ENCODE measurements around the gene AOPEP.

Gene AOPEP

DNA sequence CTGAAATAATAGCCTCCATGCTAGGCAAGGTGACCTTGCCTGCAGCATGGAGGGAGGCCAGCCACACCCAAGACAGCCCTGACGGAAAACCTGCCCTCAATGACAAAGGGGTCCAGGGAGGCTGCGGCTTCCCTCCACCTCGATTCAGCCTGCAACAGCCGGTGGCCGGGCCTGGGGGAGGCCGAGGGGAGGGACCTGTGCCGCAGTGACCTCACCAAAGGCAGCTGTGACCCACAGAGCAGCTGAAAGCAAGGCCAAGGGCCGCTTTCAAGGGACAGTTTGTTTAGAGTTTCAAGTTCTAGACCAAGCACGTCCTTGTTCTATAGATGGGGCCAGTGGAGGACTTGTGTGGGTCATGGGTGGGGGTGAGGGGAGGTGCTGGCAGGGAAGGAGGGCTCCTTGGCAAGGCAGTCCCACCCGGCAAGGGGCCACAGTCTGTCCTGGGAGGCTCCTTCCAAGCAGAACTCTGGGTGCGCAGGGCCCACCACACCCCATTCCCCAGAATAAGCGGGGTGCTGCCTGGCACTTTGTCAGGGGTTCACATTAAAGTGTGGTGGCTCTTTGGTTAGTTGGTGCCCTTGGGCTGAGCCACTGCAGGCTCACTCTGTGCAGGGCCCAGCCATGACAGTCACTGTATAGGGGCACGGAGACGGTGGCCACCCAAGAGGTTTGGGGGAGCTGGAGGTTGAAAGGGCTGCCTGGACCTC is 364.5 kb downstream of the AOPEP start:
- no peak for DNase-seq (ENCODE audit: low read depth in 2 of 3, low spot score in 2 of 3)

DNA sequence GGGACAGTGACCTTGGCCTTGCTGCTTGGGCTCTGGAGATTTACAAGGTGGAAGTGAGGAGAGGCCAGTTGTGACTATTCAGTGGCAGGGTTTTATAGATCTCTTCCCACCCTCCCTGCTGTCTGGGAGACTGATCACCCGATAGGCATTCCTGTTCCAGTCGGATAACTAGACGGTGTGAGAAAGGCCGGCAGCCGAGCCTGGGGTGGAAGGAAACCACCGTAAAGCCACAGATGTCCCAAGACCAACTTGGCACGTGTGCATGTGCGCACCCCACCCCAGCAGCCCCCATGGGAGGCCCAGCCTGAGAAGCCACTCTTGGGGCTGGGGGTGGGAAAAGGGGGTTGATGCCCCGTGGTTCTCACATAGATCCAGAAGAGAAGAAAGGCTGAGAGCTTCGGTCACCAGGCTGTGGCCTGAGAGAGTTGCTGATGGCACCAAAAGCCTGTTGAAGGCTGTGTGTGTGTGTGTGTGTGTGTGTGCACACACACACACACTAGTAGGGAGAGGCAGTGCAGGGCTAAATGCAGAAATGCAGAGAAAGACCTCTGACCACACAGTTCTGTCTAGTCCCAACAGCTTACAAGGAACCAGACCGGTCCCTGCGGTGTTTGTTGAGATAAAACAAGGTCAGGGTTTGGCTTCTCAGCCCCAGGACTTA is 365.2 kb downstream of the AOPEP start:
- DNase-seq (ENCODE audit: low read depth in 2 of 3, low spot score in 2 of 3) = no peak

DNA sequence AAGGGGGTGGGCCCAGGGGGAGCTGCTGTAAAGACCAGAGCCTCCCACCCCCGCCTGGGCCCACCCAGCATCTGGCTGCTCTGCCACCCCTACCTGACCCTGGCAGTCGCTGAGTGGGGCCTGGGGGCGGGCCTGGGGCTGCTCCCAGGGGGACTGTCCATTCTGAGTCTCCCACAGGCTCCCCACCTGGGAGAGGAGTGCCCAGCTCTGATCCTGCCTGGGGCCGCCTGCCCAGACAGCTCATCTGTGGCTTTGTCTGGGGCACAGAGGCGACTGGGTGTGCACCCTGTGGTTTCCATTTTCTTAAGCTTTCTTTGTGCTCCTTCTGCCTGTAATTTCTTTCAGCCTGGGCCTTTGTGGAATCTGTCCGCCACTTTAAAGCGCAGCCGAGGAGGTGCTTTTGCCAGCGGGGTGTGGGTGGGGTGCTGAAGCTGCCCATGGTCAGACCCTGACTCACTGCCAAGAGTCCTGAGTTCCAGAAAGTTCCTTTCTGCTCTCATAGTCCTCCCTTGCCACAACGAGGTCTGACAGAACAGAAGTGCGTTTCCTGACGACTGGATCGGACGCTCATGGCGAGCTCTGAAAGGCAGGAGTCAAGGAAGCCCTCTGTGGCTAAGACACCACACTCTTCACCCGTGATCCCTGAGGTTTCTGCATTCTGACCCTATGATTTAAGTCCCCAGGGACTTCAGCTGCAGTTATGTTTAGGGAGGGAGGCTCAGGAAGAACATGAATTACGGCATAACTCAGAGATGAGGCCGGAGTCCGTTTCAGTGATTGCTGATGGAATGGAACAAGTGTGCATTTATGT is 366.0 kb downstream of the AOPEP start:
- no peak for DNase-seq (ENCODE audit: low read depth in 2 of 3, low spot score in 2 of 3)

DNA sequence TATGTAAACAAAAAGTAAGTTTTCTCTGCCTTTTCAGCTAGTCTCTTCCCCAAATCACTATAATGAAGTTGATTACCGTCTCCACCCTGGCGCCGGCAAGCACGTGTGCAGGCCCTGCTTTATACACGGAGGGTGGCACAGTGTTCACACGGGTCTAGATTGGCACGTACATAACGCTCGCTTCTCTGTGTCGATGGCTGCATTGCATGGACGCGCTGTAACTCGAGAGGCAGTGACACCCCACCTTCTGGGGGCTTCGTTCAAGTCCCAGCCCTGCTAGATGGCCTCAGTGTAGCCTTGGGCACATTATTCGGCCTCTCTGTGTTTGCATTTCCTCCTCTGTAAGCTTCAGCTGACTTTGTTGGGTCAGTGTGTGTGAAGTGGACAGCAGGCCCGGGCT is 367.1 kb downstream of the AOPEP start:
- no peak for DNase-seq (ENCODE audit: low read depth in 2 of 3, low spot score in 2 of 3)

DNA sequence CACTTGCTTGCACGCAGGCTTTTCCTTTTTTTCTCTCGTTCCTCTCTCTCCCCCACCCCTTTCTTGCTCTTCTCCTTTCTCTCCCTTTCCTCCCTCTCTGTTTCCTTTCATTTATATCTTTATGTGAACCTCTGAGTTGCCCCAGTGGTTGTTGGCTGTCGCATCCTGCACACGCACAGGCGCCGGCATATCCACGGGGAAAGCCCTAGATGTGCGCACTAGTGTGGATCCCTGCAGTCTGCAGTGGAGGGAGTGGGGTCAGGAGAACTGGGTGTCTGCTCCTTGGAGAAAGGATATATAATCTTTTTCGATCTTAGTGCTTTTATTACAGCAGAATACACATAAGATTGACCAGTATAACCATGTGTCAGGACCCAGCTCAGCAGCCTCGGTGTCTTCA is 367.5 kb downstream of the AOPEP start:
- no peak for DNase-seq (ENCODE audit: low read depth in 2 of 3, low spot score in 2 of 3)

DNA sequence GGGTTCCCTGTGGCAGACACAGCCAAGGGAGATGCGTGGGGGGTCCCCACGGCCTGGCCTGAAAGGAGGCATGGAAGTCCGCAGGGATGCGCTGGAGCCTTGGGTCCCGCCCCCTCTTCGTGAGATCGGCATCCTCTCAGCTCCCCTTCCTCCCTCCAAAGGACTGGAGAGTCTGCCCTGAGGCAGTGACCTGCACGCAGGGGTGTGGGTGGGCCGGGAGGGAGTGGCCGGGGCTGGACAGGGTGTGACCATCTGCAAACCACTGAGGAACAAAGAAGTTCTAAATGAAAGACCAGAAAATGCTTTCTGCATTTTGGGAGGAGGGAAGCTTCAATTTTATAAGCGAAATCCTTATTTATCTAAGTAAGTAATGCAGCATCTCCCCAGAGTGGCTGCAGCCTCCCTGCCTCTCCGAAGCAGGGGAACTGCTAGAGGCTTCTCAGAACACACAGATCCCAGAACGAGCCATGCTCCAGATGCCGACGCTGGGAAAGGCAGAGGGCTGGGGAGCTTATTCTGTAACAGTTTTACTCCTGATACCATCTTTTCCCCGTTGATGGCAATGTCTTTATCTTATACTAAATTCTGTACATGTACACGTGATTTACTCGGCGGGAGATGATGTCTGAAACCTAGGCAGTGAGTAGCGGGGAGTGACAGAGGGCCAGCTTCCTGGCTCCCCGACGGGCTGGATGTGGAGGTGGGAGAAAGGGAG is 369.3 kb downstream of the AOPEP start:
- no peak for DNase-seq (ENCODE audit: low read depth in 2 of 3, low spot score in 2 of 3)

DNA sequence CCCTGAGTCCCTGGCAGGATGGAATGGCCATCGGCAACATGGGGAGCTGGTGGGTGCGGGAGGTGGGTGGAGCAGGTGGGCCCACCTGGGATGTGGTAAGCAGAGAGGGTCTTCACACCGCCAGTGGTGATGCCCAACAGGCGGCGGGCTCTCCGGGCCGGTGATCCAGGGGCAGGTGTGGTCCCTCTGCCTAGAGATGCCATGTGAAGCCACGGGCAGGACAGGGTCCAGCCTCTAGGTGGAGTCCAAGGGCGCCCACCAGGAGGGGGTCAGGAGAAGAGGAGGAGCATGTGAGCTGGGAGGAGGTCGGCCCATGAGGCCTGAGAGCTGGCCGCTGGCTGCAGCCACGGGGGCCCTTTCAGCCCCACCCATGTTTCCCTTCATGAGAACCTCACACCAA is 369.9 kb downstream of the AOPEP start:
- DNase-seq (ENCODE audit: low read depth in 2 of 3, low spot score in 2 of 3) = no peak

DNA sequence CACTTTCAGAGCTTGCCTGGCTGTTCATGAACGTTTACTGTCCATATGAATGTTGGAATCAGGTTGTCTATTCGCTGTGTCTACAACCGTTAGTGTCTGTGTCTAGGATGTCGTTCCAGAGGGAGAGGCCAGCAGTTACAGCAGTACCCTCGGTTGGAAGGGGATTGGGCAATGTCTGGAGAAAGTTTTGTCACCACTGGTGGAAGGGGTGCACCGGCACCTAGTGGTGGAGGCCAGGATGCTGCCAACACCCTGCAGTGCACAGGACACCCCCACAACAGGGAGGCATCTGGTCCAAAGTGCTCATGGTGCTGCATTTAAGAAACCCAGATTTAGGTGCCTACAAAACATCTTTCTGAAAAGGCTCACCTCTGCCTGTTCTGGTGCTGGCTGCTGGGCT is 370.3 kb downstream of the AOPEP start:
- no peak for DNase-seq (ENCODE audit: low read depth in 2 of 3, low spot score in 2 of 3)

DNA sequence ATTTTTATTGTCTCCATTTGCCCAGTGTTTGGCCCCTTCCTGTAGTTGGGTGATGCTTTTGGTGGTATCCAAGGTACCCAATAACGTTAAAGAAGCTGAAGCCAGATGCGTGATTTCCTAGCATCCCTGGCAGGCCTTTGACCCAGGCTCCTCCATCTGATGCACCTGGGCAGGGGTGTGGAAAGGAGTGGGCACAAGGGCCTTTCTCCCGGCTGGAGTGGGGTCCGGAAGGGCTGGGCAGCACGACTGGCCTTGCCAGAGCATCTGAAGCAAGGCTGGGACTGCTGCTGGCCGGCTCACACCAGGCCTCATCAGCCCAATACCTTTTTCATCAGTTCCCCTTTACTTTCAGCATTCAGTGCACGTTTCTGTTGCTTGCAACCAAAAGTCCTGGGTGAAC is 370.8 kb downstream of the AOPEP start:
- no peak for DNase-seq (ENCODE audit: low read depth in 2 of 3, low spot score in 2 of 3)

DNA sequence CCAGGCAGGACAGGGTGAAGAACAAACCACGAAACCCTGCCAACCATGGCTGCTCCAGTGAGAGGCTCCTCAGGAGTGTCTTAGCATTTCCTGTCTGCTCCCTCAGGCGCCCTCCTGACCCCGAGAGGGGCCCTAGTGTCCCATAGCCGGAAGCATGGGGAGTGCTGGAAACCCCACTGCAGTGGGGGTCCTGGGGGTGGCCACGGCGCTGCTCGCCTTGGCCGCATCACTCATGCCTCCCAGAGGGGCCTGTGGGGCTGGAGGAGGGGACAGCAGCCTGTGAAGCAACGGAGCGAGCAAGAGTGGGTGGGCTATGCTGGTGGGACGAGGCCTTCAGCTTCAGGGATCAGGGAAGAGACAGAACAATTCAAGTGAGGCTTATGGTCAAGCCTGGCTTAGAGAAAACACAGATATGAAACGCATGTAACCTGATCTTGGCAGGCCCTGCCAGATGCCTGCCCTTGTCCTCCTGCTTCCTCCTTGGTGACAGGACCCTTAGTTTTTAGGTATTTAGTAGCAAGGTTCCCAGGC is 372.0 kb downstream of the AOPEP start:
- no peak for DNase-seq (ENCODE audit: low read depth in 2 of 3, low spot score in 2 of 3)

DNA sequence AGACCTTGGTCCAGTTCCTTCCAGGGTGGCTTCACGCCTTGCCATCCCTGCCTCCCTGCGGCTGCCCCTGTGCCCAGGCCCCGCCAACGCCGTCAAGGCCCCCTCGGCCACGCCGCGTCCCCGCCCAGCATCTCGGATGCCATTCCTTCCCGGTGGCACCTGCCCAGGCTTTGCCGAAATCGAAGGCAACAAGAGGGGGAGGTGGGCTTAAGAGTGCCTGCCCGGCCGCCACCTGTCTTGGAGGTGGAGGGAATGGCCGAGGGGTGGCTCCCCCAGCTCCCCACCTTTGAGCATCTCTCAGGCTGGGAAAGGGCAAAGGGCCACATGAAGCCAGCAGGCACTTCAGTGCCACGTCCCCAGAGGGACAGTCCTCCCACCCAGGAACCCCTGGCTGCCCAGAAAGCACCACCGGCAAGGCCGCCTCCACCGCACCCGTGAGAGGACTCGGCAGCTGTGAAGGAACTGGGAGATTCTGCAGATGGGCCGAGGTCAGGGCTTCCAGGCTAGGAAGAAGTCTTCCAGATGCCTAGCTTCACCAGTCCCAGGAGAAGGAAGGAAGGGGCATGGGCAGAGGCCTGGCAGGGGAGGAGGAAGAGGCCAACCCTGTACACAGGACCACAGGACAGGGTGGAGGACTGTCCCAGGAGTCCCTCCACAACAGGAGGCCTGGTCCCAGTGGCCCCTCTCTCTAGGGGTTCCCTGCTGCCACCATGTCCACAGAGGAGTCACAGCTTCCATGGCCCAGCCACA is 373.0 kb downstream of the AOPEP start:
- DNase-seq (ENCODE audit: low read depth in 2 of 3, low spot score in 2 of 3) = no peak

DNA sequence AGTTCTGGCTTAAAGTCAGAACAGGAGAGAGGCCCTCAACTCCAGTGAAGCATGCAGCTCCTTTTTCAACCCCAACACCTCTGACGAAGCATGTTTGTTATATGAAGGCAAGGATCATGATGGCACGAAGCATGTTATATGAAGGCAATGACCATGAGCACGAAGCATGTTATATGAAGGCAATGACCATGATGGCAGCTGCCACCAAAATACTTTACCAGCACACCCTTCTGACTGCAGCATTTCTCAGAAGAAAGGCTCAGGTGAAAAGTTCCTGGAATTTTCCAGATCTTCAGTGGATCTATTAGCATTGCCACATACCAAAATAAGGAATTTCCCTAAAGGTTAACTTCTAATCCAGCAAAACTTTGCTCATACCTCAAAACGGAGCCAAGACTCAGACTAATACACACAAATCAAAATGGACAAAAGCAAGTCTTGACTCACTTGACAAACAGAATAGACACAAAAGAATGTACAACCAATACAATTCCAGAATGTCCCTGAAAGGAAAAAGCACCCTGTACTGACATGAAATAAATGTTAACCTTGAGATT is 373.6 kb downstream of the AOPEP start:
- no peak for DNase-seq (ENCODE audit: low read depth in 2 of 3, low spot score in 2 of 3)

DNA sequence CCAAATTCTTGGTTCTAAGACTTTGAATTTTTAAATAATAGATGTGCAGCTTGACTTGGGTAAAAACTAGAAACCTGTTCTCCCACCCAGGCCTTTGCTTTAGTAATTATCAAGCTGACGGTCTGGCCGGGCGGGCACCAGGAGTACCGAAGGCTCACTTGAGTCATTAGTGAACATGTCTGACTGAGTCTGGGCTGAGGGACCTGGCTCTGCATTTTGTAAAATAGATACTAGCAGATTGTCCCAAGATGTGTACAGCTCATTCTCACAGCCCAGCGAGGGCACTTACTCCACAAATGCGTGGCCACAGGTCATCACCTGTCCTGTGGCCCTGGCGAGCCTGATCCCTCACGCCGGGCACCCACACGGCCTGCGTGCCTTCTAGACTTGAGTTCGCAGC is 374.8 kb downstream of the AOPEP start:
- DNase-seq (ENCODE audit: low read depth in 2 of 3, low spot score in 2 of 3) = no peak

DNA sequence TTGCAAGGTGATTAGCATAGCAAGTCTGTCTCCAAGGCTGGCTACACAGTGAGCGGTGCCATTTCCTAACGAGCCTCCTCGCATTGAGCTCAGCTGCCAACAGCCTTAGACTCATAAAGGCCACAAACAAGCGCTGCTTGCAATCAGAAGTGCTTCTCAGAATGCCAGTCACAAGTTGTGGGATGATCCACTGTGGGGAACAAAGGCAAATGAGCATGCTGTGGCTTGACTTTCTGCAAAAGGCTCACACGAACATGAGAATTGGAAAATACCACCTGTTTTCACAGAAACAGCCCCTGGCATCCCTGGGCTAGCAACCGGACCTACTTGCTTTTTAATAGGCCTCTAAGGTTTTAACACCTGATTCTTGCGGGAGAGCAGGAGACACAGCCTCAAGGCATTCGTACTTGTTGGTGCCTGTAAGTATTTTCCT is 375.5 kb downstream of the AOPEP start:
- DNase-seq (ENCODE audit: low read depth in 2 of 3, low spot score in 2 of 3) = no peak

DNA sequence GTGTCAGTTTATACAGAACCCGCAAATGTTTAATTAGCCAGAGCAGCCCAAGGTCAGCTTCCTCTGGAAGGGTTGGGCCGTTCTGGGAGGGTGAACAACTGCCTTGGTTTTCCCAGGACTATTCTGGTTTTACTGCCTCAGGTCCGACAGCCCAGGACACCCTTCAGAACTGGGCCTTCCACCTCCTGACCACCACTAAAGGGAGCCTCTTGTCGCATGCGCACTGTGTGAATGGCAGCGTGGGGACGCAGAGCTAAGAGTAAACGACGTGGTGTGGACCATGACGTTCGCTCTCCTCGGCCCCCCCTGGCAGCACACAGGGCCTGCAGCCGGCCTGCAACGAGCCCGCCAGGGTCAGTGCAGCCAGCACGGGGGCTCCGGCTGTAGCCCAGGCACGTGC is 376.1 kb downstream of the AOPEP start:
- no peak for DNase-seq (ENCODE audit: low read depth in 2 of 3, low spot score in 2 of 3)

DNA sequence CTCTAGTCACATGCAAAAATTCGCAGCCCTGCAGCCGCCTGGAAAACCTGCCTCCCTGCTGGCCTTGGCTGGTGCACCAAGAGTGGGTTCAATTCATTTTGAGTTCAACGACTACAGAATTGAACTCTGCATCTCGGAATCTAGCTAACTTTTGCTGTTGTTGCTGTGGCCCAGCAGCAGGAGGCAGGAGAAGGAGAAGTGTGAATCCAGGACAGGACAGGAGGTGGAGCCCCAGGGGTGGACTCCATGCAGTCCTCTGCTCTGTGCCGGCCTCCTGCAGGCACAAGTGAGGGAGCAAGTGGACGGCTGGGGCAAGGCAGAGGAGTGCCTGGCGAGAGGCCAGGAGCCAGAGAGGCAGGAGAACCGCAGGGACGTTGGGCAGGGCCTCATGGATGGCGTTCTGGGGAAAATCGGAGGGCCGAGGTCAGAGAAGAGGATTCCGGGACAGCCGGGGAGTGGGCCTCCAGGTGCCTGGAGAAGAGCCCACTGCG is 376.8 kb downstream of the AOPEP start:
- no peak for DNase-seq (ENCODE audit: low read depth in 2 of 3, low spot score in 2 of 3)

DNA sequence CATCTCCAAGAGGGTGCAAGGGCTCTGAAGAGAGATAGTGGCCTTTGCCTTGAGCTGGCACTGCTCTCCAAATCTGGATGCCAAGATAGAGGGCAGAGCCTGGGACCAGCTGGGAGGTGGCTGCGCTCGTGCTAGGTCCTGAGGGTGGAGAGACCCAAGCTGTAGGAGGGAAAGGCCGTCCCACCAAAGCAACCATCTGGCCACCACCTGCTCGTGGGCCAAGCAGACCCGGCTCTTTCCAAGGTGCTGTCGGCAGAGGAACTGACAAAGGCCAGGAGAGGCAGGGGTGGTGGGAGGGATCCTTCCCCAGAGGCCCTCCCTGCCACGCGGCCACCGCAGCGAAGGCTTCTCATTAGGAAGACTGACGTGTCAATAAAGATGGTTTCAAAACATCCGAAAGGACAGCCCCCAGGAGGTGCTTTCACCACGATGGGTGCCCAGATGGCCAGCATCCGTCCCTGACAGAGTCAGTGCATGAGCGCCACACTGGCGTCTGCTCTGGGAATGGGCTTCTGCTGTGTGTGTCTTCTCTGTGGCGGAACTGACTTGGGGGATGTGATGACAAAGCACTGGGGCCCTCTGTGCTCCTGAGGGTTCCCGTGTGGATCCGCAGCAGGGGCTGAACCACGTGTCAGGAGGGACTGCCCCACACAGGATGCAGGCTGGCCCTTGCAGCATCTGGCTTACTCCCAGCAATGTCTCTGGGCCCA is 377.5 kb downstream of the AOPEP start:
- DNase-seq (ENCODE audit: low read depth in 2 of 3, low spot score in 2 of 3) = no peak

DNA sequence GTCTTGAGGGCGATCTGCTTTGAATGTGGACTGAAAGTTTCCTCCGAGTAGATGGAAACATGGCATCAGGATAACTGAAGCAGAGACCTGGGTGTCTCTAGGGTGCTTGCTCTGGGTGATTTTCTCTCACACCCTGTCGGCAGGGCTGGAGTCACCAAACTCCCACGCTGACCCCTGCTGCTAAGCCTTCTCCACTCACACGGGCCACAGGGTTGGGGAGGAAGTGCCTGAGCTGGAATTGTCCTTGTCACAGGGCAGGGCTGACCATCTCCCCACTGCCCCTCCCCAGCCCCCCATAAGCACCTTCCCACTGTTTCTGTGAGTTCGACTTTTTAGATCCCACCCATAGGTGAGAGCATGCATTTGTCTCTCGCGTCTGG is 378.1 kb downstream of the AOPEP start:
- DNase-seq (ENCODE audit: low read depth in 2 of 3, low spot score in 2 of 3) = no peak

DNA sequence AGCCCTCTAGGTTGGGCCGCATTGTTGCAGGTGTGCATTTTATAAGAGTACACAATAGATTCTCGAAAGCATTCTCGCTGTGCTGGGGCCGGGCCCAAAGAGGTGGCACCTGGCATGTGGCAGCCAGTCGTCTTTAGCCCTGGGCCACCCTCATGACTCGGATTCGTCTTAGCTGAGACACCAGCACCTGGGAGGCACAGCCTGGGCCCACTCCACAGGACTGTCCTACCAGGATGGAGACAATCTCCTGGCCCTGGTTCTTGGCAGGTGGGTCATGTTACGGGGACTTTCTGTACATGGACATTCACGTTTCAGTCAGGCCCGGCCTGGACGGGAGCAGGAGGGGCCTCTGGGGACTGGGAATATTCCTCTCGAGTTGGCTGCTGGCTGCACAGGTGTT is 378.5 kb downstream of the AOPEP start:
- no peak for DNase-seq (ENCODE audit: low read depth in 2 of 3, low spot score in 2 of 3)
